H1 (cell line): ENCODE data around the gene EPN3. TPM values are rescaled to one million over a fixed set of nuclear protein-coding genes. Genes with fewer than 3 reads are reported as not detected.

ENCODE experiments used
- CTCF ChIA-PET: fragments of 300-600 bp; sonication (Branson Sonifier 250); formaldehyde crosslinking; loops from one replicate; lab custom pipeline; 2021; ENCODE audit not compliant: partially characterized antibody; lab: Charles Lee
- POLR2A ChIA-PET: fragments of 300-600 bp; sonication (Branson Sonifier 250); formaldehyde crosslinking; loops from one replicate; lab custom pipeline; 2021; ENCODE audit warnings: inconsistent platforms; ENCODE audit not compliant: partially characterized antibody; lab: Charles Lee
- DNase-seq, 2 experiments: peaks; one replicate each; pipeline versions ENCODE4 v3.0.0 to v3.0.0-alpha.2; 2010 to 2022; ENCODE audit warnings: low spot score in 2 of 2, low read depth in 1 of 2, mixed read lengths in 1 of 2
- FAIRE-seq: peaks from 2 replicates; lab custom pipeline; 2011; peaks lifted over from hg19 to GRCh38; lab: Jason Lieb, UNC
- H2AFZ ChIP-seq: 2 replicates; pipeline ENCODE4 v1.8.1; 2012; ENCODE audit warnings: low read length, inconsistent platforms
- H2AK5ac ChIP-seq: 2 replicates; pipeline ENCODE4 v1.6.1; 2013; ENCODE audit warnings: low read depth, low read length
- H2BK120ac ChIP-seq: replicated peaks from 2 replicates; pipeline ENCODE3; 2013; ENCODE audit warnings: low read depth, low read length, inconsistent platforms
- H2BK12ac ChIP-seq: 2 replicates; pipeline ENCODE4 v1.6.1; 2013; ENCODE audit warnings: low read depth, low read length
- H2BK15ac ChIP-seq: 2 replicates; pipeline ENCODE4 v1.6.1; 2013; ENCODE audit warnings: low read length
- H2BK20ac ChIP-seq: 2 replicates; pipeline ENCODE4 v1.6.1; 2013; ENCODE audit warnings: low read length
- H2BK5ac ChIP-seq: 2 replicates; pipeline ENCODE4 v1.6.1; 2013; ENCODE audit warnings: low read depth, low read length
- H3K14ac ChIP-seq: 2 replicates; pipeline ENCODE4 v1.6.1; 2013; ENCODE audit warnings: inconsistent platforms; ENCODE audit not compliant: insufficient read length
- H3K18ac ChIP-seq: 2 replicates; pipeline ENCODE4 v1.6.1; 2013; ENCODE audit warnings: low read length; ENCODE audit errors: extremely low read depth
- H3K23ac ChIP-seq: 2 replicates; pipeline ENCODE4 v1.6.1; 2013; ENCODE audit warnings: inconsistent platforms; ENCODE audit not compliant: insufficient read length
- H3K23me2 ChIP-seq: 2 replicates; pipeline ENCODE4 v1.6.1; 2013; ENCODE audit warnings: low read depth, low read length
- H3K27ac ChIP-seq: 2 replicates; pipeline ENCODE4 v1.6.1; 2011; ENCODE audit warnings: low read depth, low read length, inconsistent platforms
- H3K27me3 ChIP-seq, 4 experiments: replicated peaks in 1 of 4; 1 replicate in 1 of 4; 2 replicates in 3 of 4; pipeline versions ENCODE4 v1.6.1 to v1.8.1; 2011 to 2013; ENCODE audit warnings: low read length in 3 of 4, mild to moderate bottlenecking in 3 of 4, inconsistent platforms in 2 of 4, mixed read lengths in 2 of 4, moderate library complexity in 1 of 4; ENCODE audit not compliant: control insufficient read depth in 3 of 4, insufficient read depth in 3 of 4; ENCODE audit errors: extremely low read depth in 1 of 4
- H3K36me3 ChIP-seq, 4 experiments: 2 replicates each; pipeline versions ENCODE4 v1.6.1 to v1.8.1; 2011 to 2013; ENCODE audit warnings: mild to moderate bottlenecking in 4 of 4, low read length in 3 of 4, moderate library complexity in 2 of 4, control low read depth in 1 of 4, inconsistent platforms in 1 of 4; ENCODE audit not compliant: insufficient read depth in 4 of 4, control insufficient read depth in 2 of 4
- H3K4ac ChIP-seq: replicated peaks from 2 replicates; pipeline ENCODE3; 2013; ENCODE audit warnings: low read length, low read depth, mixed read lengths, inconsistent platforms; ENCODE audit not compliant: insufficient read length
- H3K4me1 ChIP-seq, 4 experiments: replicated peaks in 1 of 4; 1 replicate in 1 of 4; 2 replicates in 3 of 4; pipeline versions ENCODE4 v1.6.1 to v1.8.1; 2011 to 2013; ENCODE audit warnings: low read length in 3 of 4, inconsistent platforms in 2 of 4, mixed read lengths in 1 of 4; ENCODE audit not compliant: insufficient read depth in 4 of 4, control insufficient read depth in 3 of 4
- H3K4me2 ChIP-seq, 2 experiments: 2 replicates each; pipeline versions ENCODE4 v1.6.1 to v1.8.1; 2011 to 2013; ENCODE audit warnings: low read depth in 2 of 2, low read length in 2 of 2, control low read depth in 1 of 2, inconsistent platforms in 1 of 2, mild to moderate bottlenecking in 1 of 2; ENCODE audit not compliant: insufficient read depth in 1 of 2
- H3K4me3 ChIP-seq, 4 experiments: fragments of 200-600, 300-600 bp in 1 of 4; sonication (generic), shearing (Covaris generic), sonication (Bioruptor Twin) in 1 of 4; 2 replicates each; pipeline versions ENCODE4 v1.5.1 to v1.8.1; 2011 to 2016; ENCODE audit warnings: low read length in 4 of 4, low read depth in 3 of 4, control low read depth in 2 of 4, inconsistent platforms in 2 of 4, mild to moderate bottlenecking in 2 of 4, mixed read lengths in 1 of 4, moderate library complexity in 1 of 4; ENCODE audit not compliant: insufficient read depth in 2 of 4; ENCODE audit errors: extremely low read depth in 1 of 4
- H3K56ac ChIP-seq: replicated peaks from 2 replicates; pipeline ENCODE3; 2013; ENCODE audit warnings: low read depth, mild to moderate bottlenecking, mixed read lengths, low read length, inconsistent platforms; ENCODE audit not compliant: insufficient read length
- H3K79me1 ChIP-seq: 2 replicates; pipeline ENCODE4 v1.6.1; 2013; ENCODE audit warnings: low read depth, low read length, control low read depth
- H3K79me2 ChIP-seq, 2 experiments: 2 replicates each; pipeline versions ENCODE4 v1.6.1 to v1.8.1; 2012 to 2013; ENCODE audit warnings: low read length in 2 of 2, mild to moderate bottlenecking in 2 of 2, inconsistent platforms in 1 of 2; ENCODE audit not compliant: insufficient read depth in 2 of 2, control insufficient read depth in 1 of 2
- H3K9ac ChIP-seq, 4 experiments: replicated peaks in 1 of 4; 1 replicate in 1 of 4; 2 replicates in 3 of 4; pipeline versions ENCODE4 v1.6.1 to v1.8.1; 2011 to 2013; ENCODE audit warnings: low read depth in 3 of 4, low read length in 3 of 4, control low read depth in 2 of 4, mild to moderate bottlenecking in 2 of 4, moderate library complexity in 2 of 4, inconsistent platforms in 1 of 4; ENCODE audit errors: extremely low read depth in 1 of 4
- H3K9me3 ChIP-seq, 2 experiments: 2 replicates each; pipeline versions ENCODE4 v1.6.1 to v1.8.1; 2012 to 2013; ENCODE audit warnings: mild to moderate bottlenecking in 2 of 2, moderate library complexity in 2 of 2, control low read depth in 1 of 2, inconsistent platforms in 1 of 2, low read depth in 1 of 2, low read length in 1 of 2, mixed read lengths in 1 of 2; ENCODE audit not compliant: insufficient read depth in 2 of 2
- H4K20me1 ChIP-seq, 2 experiments: replicated peaks in 1 of 2; 2 replicates each; pipeline versions ENCODE3 to v1.8.1; 2011 to 2013; ENCODE audit warnings: inconsistent platforms in 2 of 2, low read length in 2 of 2, mild to moderate bottlenecking in 1 of 2; ENCODE audit not compliant: insufficient read depth in 2 of 2, control insufficient read depth in 1 of 2
- H4K5ac ChIP-seq: 2 replicates; pipeline ENCODE4 v1.6.1; 2013; ENCODE audit warnings: low read length, low read depth, mixed read lengths, inconsistent platforms; ENCODE audit not compliant: insufficient read length
- H4K8ac ChIP-seq: 2 replicates; pipeline ENCODE4 v1.8.0; 2013; ENCODE audit warnings: mild to moderate bottlenecking, moderate library complexity, low read length, inconsistent platforms; ENCODE audit not compliant: insufficient read depth; ENCODE audit errors: extremely low read depth
- H4K91ac ChIP-seq: replicated peaks from 2 replicates; pipeline ENCODE3; 2013; ENCODE audit warnings: low read length, mixed read lengths, inconsistent platforms; ENCODE audit not compliant: insufficient read length
- EZH2 ChIP-seq: fragments of 200-600 bp; sonication (generic); IDR thresholded peaks from 2 replicates; pipeline ENCODE4 v1.7.1; 2012; ENCODE audit warnings: low read depth, mild to moderate bottlenecking, moderate library complexity, low read length, inconsistent platforms; ENCODE audit not compliant: severe bottlenecking
- WGBS, 2 experiments: shearing (Covaris generic) in 1 of 2; methylation state at CpG; one replicate each; pipeline versions ENCODE4 v1.1.6 to v1.1.7; 2013 to 2015; ENCODE audit warnings: low lambda C conversion rate in 2 of 2, mixed read lengths in 2 of 2, inconsistent platforms in 1 of 2, low coverage in 1 of 2, missing lambda C conversion rate in 1 of 2; ENCODE audit not compliant: insufficient replicate concordance in 2 of 2, insufficient coverage in 1 of 2, insufficient read length in 1 of 2; ENCODE audit errors: extremely low coverage in 1 of 2, missing lambda C conversion rate in 1 of 2; 5-methylcytosine and 5-hydroxymethylcytosine counted together
- polyA plus RNA-seq, 7 experiments: library from polyadenylated mRNA; depleted of rRNA in 3 of 7; stranded (reverse) in 5 of 7; unstranded in 2 of 7; fragments of >200 nt in 5 of 7; fragments of 200-250 nt in 2 of 7; gene quantifications; 1 replicate in 5 of 7; 2 replicates in 1 of 7; 4 replicates in 1 of 7; pipeline versions ENCODE4 v1.2.1 to v1.2.3, GENCODE V29; 2011 to 2013; ENCODE audit warnings: missing spikeins in 2 of 7, mixed read lengths in 2 of 7
- total RNA-seq: library from RNA; stranded (reverse); fragmentation: NEBNext Ultra II Directional; extraction: Animal tissue kit (Norgen Biotek cat#: 25700); gene quantifications from 2 replicates; pipeline ENCODE4 v1.2.1, GENCODE V29; 2021
- TF ChIP-seq, protein P1 (sequence below): IDR thresholded peaks from 2 replicates; pipeline ENCODE4 v1.6.1; 2012; ENCODE audit warnings: inconsistent platforms

EPN3 gene
- total and polyA plus RNA-seq, 2 of the 8 experiments (the other 6 are each of a cell fraction or from before 2014, with no cell fraction given): 6.7 to 7.9 TPM

GRCh38 chr17:50547736-50548083 lies 15.2 kb downstream of the EPN3 start:
- no peak for FAIRE-seq
- Histone ChIP-seq H3K23me2 (no peaks in the 10 kb centered on the region), H3K27ac (no peak overlapping the region), H3K56ac (no peak overlapping the region), H3K14ac (no peak overlapping the region), H3K18ac (0 out of 2 replicates have a peak overlapping the region, but pooled peaks have one; percentile 95), H2BK15ac (no peak overlapping the region), H3K9ac (peak overlapping the region in 1 of 4 experiments; percentile 36; a peak in 2 of 7 replicates), H3K23ac (no peak overlapping the region), H2BK20ac (no peak overlapping the region), H2BK12ac (peak overlapping the region; percentile 50; the same call in 1 of the 2 replicates), H3K79me1 (no peaks in the 10 kb centered on the region), H3K9me3 (no peaks in the 10 kb centered on the region), H2AK5ac (no peak overlapping the region), H4K5ac (no peak overlapping the region), H3K4me1 (peaks cover 6 to 15% (median 9%) of the 10 kb centered on the region in 4 experiments), H3K4me2 (peak overlapping the region; percentile 46 to 75), H2BK120ac (no peak overlapping the region), H3K4me3 (peak overlapping the region in 3 of 4 experiments; percentile 53 to 67 (median 61); a peak in 6 of 8 replicates), H2AFZ (no peak overlapping the region), H4K91ac (no peak overlapping the region), H2BK5ac (0 out of 2 replicates have a peak overlapping the region, but pooled peaks have one; percentile 47), H3K27me3 (no peaks in the 10 kb centered on the region), H3K4ac (no peak overlapping the region), H4K20me1 (no peaks in the 10 kb centered on the region), H3K36me3 (no peaks in the 10 kb centered on the region), H3K79me2 (no peaks in the 10 kb centered on the region), H4K8ac (no peak overlapping the region; the same call in 1 of the 2 replicates)
- ChIA-PET POLR2A (interaction anchor here (1.0 to 2.1 kb wide), 5 partner anchors 10 to 78 kb away, joined by 3 to 10 read pairs (median 5); partner anchors contain the start of genes CACNA1G and EPN3), CTCF (interaction anchor here (0.6 to 12.4 kb wide), 11 partner anchors 9 to 957 kb away, joined by 3 to 404 read pairs (median 4); no protein-coding TSS in a partner anchor)
- WGBS, 2 experiments: 77% methylated on average over 5 of the region's 5 CpGs; no CpG with 5 or more reads in 1 of the 2 experiments
- TF ChIP-seq, protein P1, sequence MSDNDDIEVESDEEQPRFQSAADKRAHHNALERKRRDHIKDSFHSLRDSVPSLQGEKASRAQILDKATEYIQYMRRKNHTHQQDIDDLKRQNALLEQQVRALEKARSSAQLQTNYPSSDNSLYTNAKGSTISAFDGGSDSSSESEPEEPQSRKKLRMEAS: no peak
- no peak for TF ChIP-seq EZH2
- no peak for DNase-seq
